ENCODE results near the gene DNAJC4. TPM values are rescaled to one million over a fixed set of nuclear protein-coding genes. Genes with fewer than 3 reads are reported as not detected.

The DNAJC4 gene
- total and polyA plus RNA-seq, 9 of the 15 experiments (the other 6 are each of a cell fraction or from before 2014, with no cell fraction given) = 4.0 to 32.6 (median 19.9) TPM

DNA sequence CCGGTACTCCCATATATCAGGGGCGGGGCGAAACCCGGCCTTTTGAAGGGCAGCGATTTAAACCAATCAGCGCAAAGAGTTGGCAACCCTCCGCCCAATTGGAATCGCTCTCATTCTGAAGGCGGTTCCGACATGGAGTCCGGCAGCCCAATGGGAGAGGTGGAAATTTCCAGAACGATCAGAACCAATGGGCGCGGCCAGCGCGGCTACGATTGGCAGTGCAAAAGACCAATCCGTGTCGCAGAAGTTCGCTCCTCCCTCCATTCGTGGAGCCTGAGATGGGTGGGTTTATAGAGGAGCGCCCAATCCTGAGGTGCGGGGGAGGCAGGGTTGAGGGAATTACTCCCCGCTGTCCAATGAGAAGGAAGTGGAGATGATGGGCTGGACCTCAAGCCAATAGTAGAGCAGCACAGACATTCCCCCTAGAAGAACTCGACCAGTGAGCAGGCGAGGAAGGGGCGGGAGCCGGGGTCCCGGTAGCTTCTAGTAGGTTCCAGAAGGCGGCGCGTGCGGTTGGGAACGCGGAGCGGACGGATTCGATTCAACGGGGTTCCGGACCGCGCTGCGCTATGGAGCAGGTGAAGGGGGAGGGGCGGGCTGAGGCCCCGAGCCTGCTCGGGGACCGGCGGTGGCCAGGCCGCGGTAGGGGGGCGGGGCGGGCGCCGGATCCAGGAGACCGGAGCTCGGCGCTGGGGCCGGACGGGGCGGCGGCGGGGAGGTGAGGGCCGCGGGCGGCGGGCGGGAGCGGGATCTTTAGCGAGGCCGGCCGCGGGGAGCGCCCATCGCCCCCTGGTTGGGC lies 44.5 kb upstream of the DNAJC4 start, which contains the start of gene STIP1 (continued):
- TF ChIP-seq, protein P1, sequence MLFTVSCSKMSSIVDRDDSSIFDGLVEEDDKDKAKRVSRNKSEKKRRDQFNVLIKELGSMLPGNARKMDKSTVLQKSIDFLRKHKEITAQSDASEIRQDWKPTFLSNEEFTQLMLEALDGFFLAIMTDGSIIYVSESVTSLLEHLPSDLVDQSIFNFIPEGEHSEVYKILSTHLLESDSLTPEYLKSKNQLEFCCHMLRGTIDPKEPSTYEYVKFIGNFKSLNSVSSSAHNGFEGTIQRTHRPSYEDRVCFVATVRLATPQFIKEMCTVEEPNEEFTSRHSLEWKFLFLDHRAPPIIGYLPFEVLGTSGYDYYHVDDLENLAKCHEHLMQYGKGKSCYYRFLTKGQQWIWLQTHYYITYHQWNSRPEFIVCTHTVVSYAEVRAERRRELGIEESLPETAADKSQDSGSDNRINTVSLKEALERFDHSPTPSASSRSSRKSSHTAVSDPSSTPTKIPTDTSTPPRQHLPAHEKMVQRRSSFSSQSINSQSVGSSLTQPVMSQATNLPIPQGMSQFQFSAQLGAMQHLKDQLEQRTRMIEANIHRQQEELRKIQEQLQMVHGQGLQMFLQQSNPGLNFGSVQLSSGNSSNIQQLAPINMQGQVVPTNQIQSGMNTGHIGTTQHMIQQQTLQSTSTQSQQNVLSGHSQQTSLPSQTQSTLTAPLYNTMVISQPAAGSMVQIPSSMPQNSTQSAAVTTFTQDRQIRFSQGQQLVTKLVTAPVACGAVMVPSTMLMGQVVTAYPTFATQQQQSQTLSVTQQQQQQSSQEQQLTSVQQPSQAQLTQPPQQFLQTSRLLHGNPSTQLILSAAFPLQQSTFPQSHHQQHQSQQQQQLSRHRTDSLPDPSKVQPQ (CRISPR knock-in tag; IDR thresholded peaks at IDR 0.05; ENCODE audit: borderline replicate concordance) = no peak
- TF ChIP-seq FOXM1 (IDR thresholded peaks at IDR 0.05; ENCODE audit: low read depth) (peak; percentile 29; the same call in 1 of the 2 replicates), FOXM1 (CRISPR knock-in tag; IDR thresholded peaks at IDR 0.05; ENCODE audit: low read depth) (no peak), ZNF77 (CRISPR knock-in tag; IDR thresholded peaks at IDR 0.05) (no peak), TAF7 (tag; IDR thresholded peaks at IDR 0.05) (no peak), EP400 (IDR thresholded peaks at IDR 0.05) (peak; percentile 82; the same call in 1 of the 2 replicates), HDAC3 (IDR thresholded peaks at IDR 0.05; ENCODE audit: borderline replicate concordance, partially characterized antibody) (no peak), ATF7 (IDR thresholded peaks at IDR 0.05) (peak; percentile 89), TBP (optimal IDR thresholded peaks at IDR 0.05; ENCODE audit: low read depth, low read length) (peak; percentile 13), MTA3 (IDR thresholded peaks at IDR 0.05; ENCODE audit: borderline replicate concordance) (peak; percentile 86; the same call in 1 of the 2 replicates), LCOR (CRISPR knock-in tag; IDR thresholded peaks at IDR 0.05) (peak; percentile 53; the same call in 1 of the 2 replicates), NFRKB (IDR thresholded peaks at IDR 0.05; ENCODE audit: low read depth) (no peak; the same call in 1 of the 2 replicates), ASH1L (IDR thresholded peaks at IDR 0.05; ENCODE audit: borderline replicate concordance, low read depth, partially characterized antibody) (peak; percentile 100), CBFA2T2 (conservative IDR thresholded peaks at IDR 0.05) (no peak), RB1 (IDR thresholded peaks at IDR 0.05; ENCODE audit: low read depth) (peak; percentile 56), MYC (IDR thresholded peaks at IDR 0.05; ENCODE audit: low read depth, low read length) (peak; percentile 87), MYC (CRISPR knock-in tag; IDR thresholded peaks at IDR 0.05; ENCODE audit: borderline replicate concordance, low read depth) (no peak), LEF1 (IDR thresholded peaks at IDR 0.05) (peak; percentile 88)
- TF ChIP-seq, protein P2, sequence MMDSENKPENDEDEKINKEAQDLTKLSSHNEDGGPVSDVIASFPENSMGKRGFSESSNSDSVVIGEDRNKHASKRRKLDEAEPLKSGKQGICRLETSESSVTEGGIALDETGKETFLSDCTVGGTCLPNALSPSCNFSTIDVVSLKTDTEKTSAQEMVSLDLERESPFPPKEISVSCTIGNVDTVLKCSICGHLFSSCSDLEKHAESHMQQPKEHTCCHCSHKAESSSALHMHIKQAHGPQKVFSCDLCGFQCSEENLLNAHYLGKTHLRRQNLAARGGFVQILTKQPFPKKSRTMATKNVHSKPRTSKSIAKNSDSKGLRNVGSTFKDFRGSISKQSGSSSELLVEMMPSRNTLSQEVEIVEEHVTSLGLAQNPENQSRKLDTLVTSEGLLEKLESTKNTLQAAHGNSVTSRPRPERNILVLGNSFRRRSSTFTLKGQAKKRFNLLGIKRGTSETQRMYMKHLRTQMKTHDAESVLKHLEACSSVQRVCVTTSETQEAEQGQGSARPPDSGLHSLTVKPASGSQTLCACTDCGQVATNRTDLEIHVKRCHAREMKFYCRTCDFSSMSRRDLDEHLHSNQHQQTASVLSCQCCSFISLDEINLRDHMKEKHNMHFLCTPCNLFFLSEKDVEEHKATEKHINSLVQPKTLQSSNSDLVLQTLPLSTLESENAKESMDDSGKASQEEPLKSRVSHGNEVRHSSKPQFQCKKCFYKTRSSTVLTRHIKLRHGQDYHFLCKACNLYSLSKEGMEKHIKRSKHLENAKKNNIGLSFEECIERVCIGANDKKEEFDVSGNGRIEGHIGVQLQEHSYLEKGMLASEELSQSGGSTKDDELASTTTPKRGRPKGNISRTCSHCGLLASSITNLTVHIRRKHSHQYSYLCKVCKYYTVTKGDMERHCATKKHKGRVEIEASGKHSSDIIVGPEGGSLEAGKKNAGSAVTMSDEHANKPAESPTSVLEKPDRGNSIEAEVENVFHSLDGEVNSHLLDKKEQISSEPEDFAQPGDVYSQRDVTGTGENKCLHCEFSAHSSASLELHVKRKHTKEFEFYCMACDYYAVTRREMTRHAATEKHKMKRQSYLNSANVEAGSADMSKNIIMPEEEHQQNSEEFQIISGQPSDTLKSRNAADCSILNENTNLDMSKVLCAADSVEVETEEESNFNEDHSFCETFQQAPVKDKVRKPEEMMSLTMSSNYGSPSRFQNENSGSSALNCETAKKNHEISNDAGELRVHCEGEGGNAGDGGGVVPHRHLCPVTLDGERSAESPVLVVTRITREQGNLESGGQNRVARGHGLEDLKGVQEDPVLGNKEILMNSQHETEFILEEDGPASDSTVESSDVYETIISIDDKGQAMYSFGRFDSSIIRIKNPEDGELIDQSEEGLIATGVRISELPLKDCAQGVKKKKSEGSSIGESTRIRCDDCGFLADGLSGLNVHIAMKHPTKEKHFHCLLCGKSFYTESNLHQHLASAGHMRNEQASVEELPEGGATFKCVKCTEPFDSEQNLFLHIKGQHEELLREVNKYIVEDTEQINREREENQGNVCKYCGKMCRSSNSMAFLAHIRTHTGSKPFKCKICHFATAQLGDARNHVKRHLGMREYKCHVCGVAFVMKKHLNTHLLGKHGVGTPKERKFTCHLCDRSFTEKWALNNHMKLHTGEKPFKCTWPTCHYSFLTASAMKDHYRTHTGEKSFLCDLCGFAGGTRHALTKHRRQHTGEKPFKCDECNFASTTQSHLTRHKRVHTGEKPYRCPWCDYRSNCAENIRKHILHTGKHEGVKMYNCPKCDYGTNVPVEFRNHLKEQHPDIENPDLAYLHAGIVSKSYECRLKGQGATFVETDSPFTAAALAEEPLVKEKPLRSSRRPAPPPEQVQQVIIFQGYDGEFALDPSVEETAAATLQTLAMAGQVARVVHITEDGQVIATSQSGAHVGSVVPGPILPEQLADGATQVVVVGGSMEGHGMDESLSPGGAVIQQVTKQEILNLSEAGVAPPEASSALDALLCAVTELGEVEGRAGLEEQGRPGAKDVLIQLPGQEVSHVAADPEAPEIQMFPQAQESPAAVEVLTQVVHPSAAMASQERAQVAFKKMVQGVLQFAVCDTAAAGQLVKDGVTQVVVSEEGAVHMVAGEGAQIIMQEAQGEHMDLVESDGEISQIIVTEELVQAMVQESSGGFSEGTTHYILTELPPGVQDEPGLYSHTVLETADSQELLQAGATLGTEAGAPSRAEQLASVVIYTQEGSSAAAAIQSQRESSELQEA (IDR thresholded peaks at IDR 0.05; ENCODE audit: low read depth) = no peak
